DOHH2 (cell line): ENCODE results near the gene SORBS2.

ENCODE experiments used
- EZH2phosphoT487 ChIP-seq: fragments of 200-600 bp; sonication (generic); IDR thresholded peaks from 2 replicates; pipeline ENCODE4 v1.6.1; 2017; ENCODE audit warnings: borderline replicate concordance, mild to moderate bottlenecking, antibody characterized with exemption, low read length, moderate library complexity, mixed read lengths
- TF ChIP-seq, protein P1 (sequence below): fragments of 200-600 bp; sonication (generic); IDR thresholded peaks from one replicate; pipeline ENCODE4 v1.5.1; 2014; ENCODE audit warnings: antibody characterized with exemption, mild to moderate bottlenecking, low read depth, low read length; ENCODE audit not compliant: poor library complexity, severe bottlenecking

DNA sequence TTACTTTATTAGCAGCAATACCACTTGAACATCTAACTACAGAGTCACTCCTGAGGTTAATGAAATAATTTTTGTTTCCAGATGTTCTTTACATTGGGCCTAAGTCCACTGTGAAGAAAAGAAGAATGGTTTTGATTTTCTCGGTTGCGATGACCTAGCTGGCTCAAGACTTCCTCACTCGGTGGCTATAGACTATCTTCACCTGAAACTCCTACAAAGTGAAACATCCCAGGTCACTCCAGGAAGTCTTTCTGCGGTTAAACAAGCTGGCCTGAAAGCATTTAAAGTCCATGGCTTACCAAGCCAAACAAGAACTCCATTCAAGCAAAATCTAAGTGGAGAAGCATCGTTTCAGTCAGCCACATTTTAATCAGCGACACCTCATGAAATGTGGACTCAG is 13.7 kb upstream of the SORBS2 start:
- TF ChIP-seq, protein P1, sequence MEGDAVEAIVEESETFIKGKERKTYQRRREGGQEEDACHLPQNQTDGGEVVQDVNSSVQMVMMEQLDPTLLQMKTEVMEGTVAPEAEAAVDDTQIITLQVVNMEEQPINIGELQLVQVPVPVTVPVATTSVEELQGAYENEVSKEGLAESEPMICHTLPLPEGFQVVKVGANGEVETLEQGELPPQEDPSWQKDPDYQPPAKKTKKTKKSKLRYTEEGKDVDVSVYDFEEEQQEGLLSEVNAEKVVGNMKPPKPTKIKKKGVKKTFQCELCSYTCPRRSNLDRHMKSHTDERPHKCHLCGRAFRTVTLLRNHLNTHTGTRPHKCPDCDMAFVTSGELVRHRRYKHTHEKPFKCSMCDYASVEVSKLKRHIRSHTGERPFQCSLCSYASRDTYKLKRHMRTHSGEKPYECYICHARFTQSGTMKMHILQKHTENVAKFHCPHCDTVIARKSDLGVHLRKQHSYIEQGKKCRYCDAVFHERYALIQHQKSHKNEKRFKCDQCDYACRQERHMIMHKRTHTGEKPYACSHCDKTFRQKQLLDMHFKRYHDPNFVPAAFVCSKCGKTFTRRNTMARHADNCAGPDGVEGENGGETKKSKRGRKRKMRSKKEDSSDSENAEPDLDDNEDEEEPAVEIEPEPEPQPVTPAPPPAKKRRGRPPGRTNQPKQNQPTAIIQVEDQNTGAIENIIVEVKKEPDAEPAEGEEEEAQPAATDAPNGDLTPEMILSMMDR, result no peak
- TF ChIP-seq EZH2phosphoT487, result no peak
